ENCODE measurements around the gene TRAPPC10.
A peak's percentile ranks its signal among the peaks of the same experiment; 100 is the strongest.

Gene TRAPPC10

GRCh38 chr21:44066116-44066515 is 54.0 kb downstream of the TRAPPC10 start:
- DNase-seq (ENCODE audit: low spot score) = no peak

- DNase-seq (ENCODE audit: low spot score) = no peak
Observed at GRCh38 chr21:44067011-44067839, 55.1 kb downstream of the TRAPPC10 start.

- DNase-seq (ENCODE audit: low spot score) = no peak
Observed at GRCh38 chr21:44070391-44070790, 58.3 kb downstream of the TRAPPC10 start.

GRCh38 chr21:44071359-44072104 is 59.4 kb downstream of the TRAPPC10 start:
- DNase-seq (ENCODE audit: low spot score) = no peak

- no peak for DNase-seq (ENCODE audit: low spot score)
Observed at GRCh38 chr21:44072111-44072510, 60.0 kb downstream of the TRAPPC10 start.

GRCh38 chr21:44074315-44074958 is 62.3 kb downstream of the TRAPPC10 start:
- no peak for DNase-seq (ENCODE audit: low spot score)

GRCh38 chr21:44076316-44076715 is 64.2 kb downstream of the TRAPPC10 start:
- DNase-seq (ENCODE audit: low spot score) = no peak

GRCh38 chr21:44078411-44078981 is 66.4 kb downstream of the TRAPPC10 start:
- no peak for DNase-seq (ENCODE audit: low spot score)

GRCh38 chr21:44079446-44079845 is 67.3 kb downstream of the TRAPPC10 start:
- no peak for DNase-seq (ENCODE audit: low spot score)

GRCh38 chr21:44079846-44080245 is 67.7 kb downstream of the TRAPPC10 start:
- no peak for DNase-seq (ENCODE audit: low spot score)

GRCh38 chr21:44082648-44083440 is 70.7 kb downstream of the TRAPPC10 start:
- no peak for DNase-seq (ENCODE audit: low spot score)

- no peak for DNase-seq (ENCODE audit: low spot score)
Observed at GRCh38 chr21:44083631-44084291, 71.7 kb downstream of the TRAPPC10 start.

- DNase-seq (ENCODE audit: low spot score) = no peak
Observed at GRCh38 chr21:44084496-44085241, 72.6 kb downstream of the TRAPPC10 start.

- peak; percentile 27 for DNase-seq (ENCODE audit: low spot score)
Observed at GRCh38 chr21:44085491-44086321, 73.6 kb downstream of the TRAPPC10 start.

GRCh38 chr21:44086636-44087425 is 74.7 kb downstream of the TRAPPC10 start:
- peak; percentile 20 for DNase-seq (ENCODE audit: low spot score)

- DNase-seq (ENCODE audit: low spot score) = no peak
Observed at GRCh38 chr21:44087426-44088400, 75.6 kb downstream of the TRAPPC10 start.

GRCh38 chr21:44088401-44088780 is 76.3 kb downstream of the TRAPPC10 start:
- no peak for DNase-seq (ENCODE audit: low spot score)
